GM19193 (cell line): ENCODE measurements around the gene GALNT14.

Experiments used
- POLR2A ChIP-seq: IDR thresholded peaks from 4 replicates; pipeline ENCODE4 v1.6.1; 2011; ENCODE audit not compliant: insufficient read depth, insufficient read length; ENCODE audit errors: extremely low read depth

The GALNT14 gene

GRCh38 chr2:31139671-31140070 lies 1.4 kb upstream of the GALNT14 start:
- TF ChIP-seq POLR2A = no peak

- TF ChIP-seq POLR2A = no peak
Observed at GRCh38 chr2:31137211-31138036, 816 bp downstream of the GALNT14 start.

GRCh38 chr2:31136732-31137131 lies 1.5 kb downstream of the GALNT14 start:
- TF ChIP-seq POLR2A = no peak

- no peak for TF ChIP-seq POLR2A
Observed at GRCh38 chr2:31136000-31136399, 2.2 kb downstream of the GALNT14 start.

- no peak for TF ChIP-seq POLR2A
Observed at GRCh38 chr2:31134480-31134879, 3.8 kb downstream of the GALNT14 start.

GRCh38 chr2:31132786-31133185 lies 5.5 kb downstream of the GALNT14 start:
- TF ChIP-seq POLR2A = no peak

- no peak for TF ChIP-seq POLR2A
Observed at GRCh38 chr2:31131871-31132270, 6.4 kb downstream of the GALNT14 start.

- TF ChIP-seq POLR2A = no peak
Observed at GRCh38 chr2:31129375-31130171, 8.7 kb downstream of the GALNT14 start.

- no peak for TF ChIP-seq POLR2A
Observed at GRCh38 chr2:31127931-31128330, 10.3 kb downstream of the GALNT14 start.

GRCh38 chr2:31125918-31126695 lies 12.1 kb downstream of the GALNT14 start:
- TF ChIP-seq POLR2A = no peak

- no peak for TF ChIP-seq POLR2A
Observed at GRCh38 chr2:31124904-31125303, 13.3 kb downstream of the GALNT14 start.

- TF ChIP-seq POLR2A = no peak
Observed at GRCh38 chr2:31122133-31122532, 16.1 kb downstream of the GALNT14 start.

- TF ChIP-seq POLR2A = no peak
Observed at GRCh38 chr2:31113765-31114164, 24.5 kb downstream of the GALNT14 start.

- no peak for TF ChIP-seq POLR2A
Observed at GRCh38 chr2:31112544-31112943, 25.7 kb downstream of the GALNT14 start.

GRCh38 chr2:31110998-31111397 lies 27.2 kb downstream of the GALNT14 start:
- no peak for TF ChIP-seq POLR2A

- no peak for TF ChIP-seq POLR2A
Observed at GRCh38 chr2:31110431-31110830, 27.8 kb downstream of the GALNT14 start.

- TF ChIP-seq POLR2A = no peak
Observed at GRCh38 chr2:31109633-31110192, 28.5 kb downstream of the GALNT14 start.
